HepG2 (cell line): Measurements from ENCODE around the gene TMEM158. TPM values are rescaled to one million over a fixed set of nuclear protein-coding genes. Genes with fewer than 3 reads are reported as not detected.

Experiments used
- ATAC-seq: fragments of 200-7000 bp; cut with Tn5 transposase; 3 replicates; pipeline ENCODE4 v1.9.1; 2020; ENCODE audit warnings: mild to moderate bottlenecking, moderate library complexity
- BruUV-seq: library from RNA; stranded (reverse); fragments of 400-500 nt; replicated peaks from 2 replicates; lab custom pipeline; 2021; lab: Mats Ljungman, UMichigan
- CTCF ChIA-PET: fragments of 300-600 bp; formaldehyde crosslinking; extraction: SDS; loops from one replicate; lab custom pipeline; 2021; ENCODE audit warnings: low total read pairs, inconsistent platforms, low intra/inter-chr PET ratio; lab: Yijun Ruan, JAX
- POLR2A ChIA-PET: fragments of 350-600 bp; sonication (Branson Sonifier 250); formaldehyde crosslinking; loops from one replicate; lab custom pipeline; 2020; ENCODE audit warnings: antibody characterized with exemption, inconsistent platforms; lab: Yijun Ruan, JAX
- DNase-seq: peaks from one replicate; pipeline ENCODE4 v3.0.0-alpha.2; 2015; ENCODE audit warnings: low spot score
- FAIRE-seq: peaks from 3 replicates; lab custom pipeline; 2011; peaks lifted over from hg19 to GRCh38; lab: Jason Lieb, UNC
- H2AFZ ChIP-seq: one replicate; pipeline ENCODE4 v1.6.1; 2011; ENCODE audit warnings: low read length, inconsistent platforms
- H3K27ac ChIP-seq: fragments of 300-600 bp; 3 replicates; pipeline ENCODE4 v1.8.0; 2011; ENCODE audit warnings: mixed run types, mild to moderate bottlenecking, mixed read lengths, low read length, inconsistent platforms; ENCODE audit not compliant: insufficient read depth; ENCODE audit errors: extremely low read length
- H3K27me3 ChIP-seq, 2 experiments: fragments of 200-600 bp in 1 of 2; 2 replicates in 1 of 2; 3 replicates in 1 of 2; pipeline versions ENCODE4 v1.6.0 to v1.8.0; 2011; ENCODE audit warnings: low read length in 2 of 2, mild to moderate bottlenecking in 2 of 2, moderate library complexity in 2 of 2, inconsistent platforms in 1 of 2; ENCODE audit not compliant: insufficient read depth in 2 of 2, control insufficient read depth in 1 of 2
- H3K36me3 ChIP-seq, 2 experiments: fragments of 200-600 bp in 1 of 2; replicated peaks in 1 of 2; 2 replicates in 1 of 2; 3 replicates in 1 of 2; pipeline versions ENCODE4 v1.5.1 to v1.8.0; 2011; ENCODE audit warnings: low read length in 2 of 2, inconsistent platforms in 1 of 2; ENCODE audit not compliant: insufficient read depth in 2 of 2, control insufficient read depth in 1 of 2
- H3K4me1 ChIP-seq: 2 replicates; pipeline ENCODE4 v1.5.1; 2012; ENCODE audit warnings: low read length, inconsistent platforms; ENCODE audit not compliant: insufficient read depth
- H3K4me2 ChIP-seq: 2 replicates; pipeline ENCODE4 v1.6.0; 2011; ENCODE audit warnings: low read depth, low read length, inconsistent platforms
- H3K4me3 ChIP-seq, 3 experiments: fragments of 200-600 bp in 1 of 3; sonication (generic), shearing (Covaris generic) in 1 of 3; replicated peaks in 1 of 3; 2 replicates each; pipeline ENCODE4 v1.5.1; 2011 to 2016; ENCODE audit warnings: low read length in 3 of 3, inconsistent platforms in 2 of 3, low read depth in 2 of 3, mild to moderate bottlenecking in 2 of 3, control low read depth in 1 of 3, mixed read lengths in 1 of 3; ENCODE audit not compliant: insufficient read depth in 1 of 3
- H3K79me2 ChIP-seq: one replicate; pipeline ENCODE4 v1.6.1; 2011; ENCODE audit warnings: low read length, inconsistent platforms; ENCODE audit not compliant: insufficient read depth
- H3K9ac ChIP-seq: 2 replicates; pipeline ENCODE4 v1.6.0; 2011; ENCODE audit warnings: mild to moderate bottlenecking, low read depth, low read length, inconsistent platforms; ENCODE audit not compliant: insufficient read depth
- H3K9me3 ChIP-seq: 2 replicates; pipeline ENCODE4 v1.5.1; 2012; ENCODE audit warnings: mild to moderate bottlenecking, low read length
- H4K20me1 ChIP-seq: 2 replicates; pipeline ENCODE4 v1.6.0; 2011; ENCODE audit warnings: inconsistent platforms, mild to moderate bottlenecking, low read length, moderate library complexity; ENCODE audit not compliant: insufficient read depth
- ATAD3A ChIP-seq: sonication (generic); formaldehyde crosslinking; IDR thresholded peaks from 2 replicates; pipeline ENCODE4 v1.4.0; 2020; ENCODE audit warnings: missing genetic modification reagents
- ATF5 ChIP-seq: sonication (generic); formaldehyde crosslinking; IDR thresholded peaks from 2 replicates; pipeline ENCODE4 v1.4.0; 2020; ENCODE audit warnings: mild to moderate bottlenecking, low read depth, missing genetic modification reagents
- BRCA1 ChIP-seq: sonication (generic); formaldehyde crosslinking; IDR thresholded peaks from 2 replicates; pipeline ENCODE4 v1.4.0; 2020; ENCODE audit warnings: missing genetic modification reagents
- KDM1A ChIP-seq: IDR thresholded peaks from 2 replicates; pipeline ENCODE4 v1.6.1; 2016; ENCODE audit warnings: missing compliant biosample characterization
- NFE2L1 ChIP-seq: sonication (generic); formaldehyde crosslinking; IDR thresholded peaks from 2 replicates; pipeline ENCODE4 v1.4.0; 2020; ENCODE audit warnings: missing genetic modification reagents, mild to moderate bottlenecking, borderline replicate concordance
- NPAS2 ChIP-seq: sonication (generic); formaldehyde crosslinking; IDR thresholded peaks from 2 replicates; pipeline ENCODE4 v1.8.0; 2022; ENCODE audit warnings: mild to moderate bottlenecking, missing genetic modification reagents, borderline replicate concordance
- TEAD3 ChIP-seq: optimal IDR thresholded peaks from 2 replicates; pipeline ENCODE3; 2016; ENCODE audit warnings: borderline replicate concordance
- ZFP36L1 ChIP-seq: sonication (generic); formaldehyde crosslinking; IDR thresholded peaks from 2 replicates; pipeline ENCODE4 v1.8.0; 2022; ENCODE audit warnings: mild to moderate bottlenecking, missing genetic modification reagents, moderate library complexity
- ZMAT3 ChIP-seq: sonication (generic); formaldehyde crosslinking; conservative IDR thresholded peaks from 2 replicates; pipeline ENCODE4 v1.7.0; 2021; ENCODE audit warnings: missing genetic modification reagents
- ZNF484 ChIP-seq: sonication (generic); formaldehyde crosslinking; IDR thresholded peaks from 2 replicates; pipeline ENCODE4 v1.5.1; 2020; ENCODE audit warnings: mild to moderate bottlenecking, low read depth, missing genetic modification reagents, borderline replicate concordance
- ZNF615 ChIP-seq: sonication (generic); formaldehyde crosslinking; IDR thresholded peaks from 2 replicates; pipeline ENCODE4 v1.5.0; 2020; ENCODE audit warnings: mild to moderate bottlenecking, missing genetic modification reagents, borderline replicate concordance
- ZNF740 ChIP-seq: sonication (generic); formaldehyde crosslinking; IDR thresholded peaks from 2 replicates; pipeline ENCODE4 v1.4.0; 2020; ENCODE audit warnings: missing genetic modification reagents
- WGBS: methylation state at CpG from one replicate; pipeline ENCODE4 v1.1.6; 2017; ENCODE audit warnings: low lambda C conversion rate; 5-methylcytosine and 5-hydroxymethylcytosine counted together
- in situ Hi-C: cut with HindIII; loops from 2 replicates; pipeline ENCODE4 v1.10.0; 2017; ENCODE audit warnings: low pct_unique_long_range_greater_than_20kb; ENCODE audit not compliant: extremely low pct_ligation_motif_present
- intact Hi-C: fragments of 100-400 bp; cut with micrococcal nuclease; formaldehyde crosslinking; loops from one replicate; pipeline ENCODE4 v1.10.0; 2022; ENCODE audit not compliant: unreplicated experiment
- polyA plus RNA-seq, 8 experiments: library from polyadenylated mRNA; depleted of rRNA in 3 of 8; stranded (reverse) in 7 of 8; unstranded in 1 of 8; fragments of >200 nt; fragmentation: Illumina TruSeq in 4 of 8; extraction: Trizol in 4 of 8; gene quantifications; 2 replicates each; pipeline versions ENCODE4 v1.2.1 to v1.2.3, GENCODE V29; 2011 to 2016; ENCODE audit warnings: low read depth in 4 of 8, missing spikeins in 1 of 8, mixed read lengths in 1 of 8; ENCODE audit not compliant: insufficient read depth in 1 of 8
- total RNA-seq, 5 experiments: library from RNA; depleted of rRNA; stranded (reverse); fragments of >200 nt; fragmentation: Illumina TruSeq; extraction: Trizol; gene quantifications; 2 replicates each; pipeline ENCODE4 v1.2.3, GENCODE V29; 2016; ENCODE audit warnings: low read depth in 1 of 5
- TF ChIP-seq, protein P1 (sequence below): sonication (generic); formaldehyde crosslinking; IDR thresholded peaks from 2 replicates; pipeline ENCODE4 v1.4.0; 2020; ENCODE audit warnings: missing genetic modification reagents

The TMEM158 gene
- total and polyA plus RNA-seq, 2 of the 13 experiments (the other 11 are each of a cell fraction or from before 2014, with no cell fraction given): 0.13 TPM; not detected in 1

GRCh38 chr3:45207446-45207845 lies 18.6 kb downstream of the TMEM158 start:
- H4K20me1 ChIP-seq: no peaks in the 10 kb centered on the region
- CTCF ChIA-PET: interaction anchor here (1.7 kb wide), 1 partner anchor 167 kb away, joined by 4 read pairs; no protein-coding TSS in a partner anchor

More at GRCh38 chr3:45207446-45207845, 18.6 kb downstream of the TMEM158 start:
- ATAC-seq (no peak), DNase-seq (no peak), FAIRE-seq (no peak)
- no peaks in the 10 kb centered on the region for H3K27me3 ChIP-seq
- H3K36me3 ChIP-seq: no peaks in the 10 kb centered on the region
- TF ChIP-seq TEAD3 (CRISPR knock-in tag) (no peak), ZFP36L1 (CRISPR knock-in tag) (no peak), ZNF740 (CRISPR knock-in tag) (no peak), ZMAT3 (no peak), NPAS2 (no peak), BRCA1 (no peak), KDM1A (CRISPR knock-in tag) (no peak), ATF5 (CRISPR knock-in tag) (no peak), ZNF615 (CRISPR knock-in tag) (no peak), ZNF484 (no peak), ATAD3A (no peak), NFE2L1 (CRISPR knock-in tag) (no peak)
- TF ChIP-seq, protein P1, sequence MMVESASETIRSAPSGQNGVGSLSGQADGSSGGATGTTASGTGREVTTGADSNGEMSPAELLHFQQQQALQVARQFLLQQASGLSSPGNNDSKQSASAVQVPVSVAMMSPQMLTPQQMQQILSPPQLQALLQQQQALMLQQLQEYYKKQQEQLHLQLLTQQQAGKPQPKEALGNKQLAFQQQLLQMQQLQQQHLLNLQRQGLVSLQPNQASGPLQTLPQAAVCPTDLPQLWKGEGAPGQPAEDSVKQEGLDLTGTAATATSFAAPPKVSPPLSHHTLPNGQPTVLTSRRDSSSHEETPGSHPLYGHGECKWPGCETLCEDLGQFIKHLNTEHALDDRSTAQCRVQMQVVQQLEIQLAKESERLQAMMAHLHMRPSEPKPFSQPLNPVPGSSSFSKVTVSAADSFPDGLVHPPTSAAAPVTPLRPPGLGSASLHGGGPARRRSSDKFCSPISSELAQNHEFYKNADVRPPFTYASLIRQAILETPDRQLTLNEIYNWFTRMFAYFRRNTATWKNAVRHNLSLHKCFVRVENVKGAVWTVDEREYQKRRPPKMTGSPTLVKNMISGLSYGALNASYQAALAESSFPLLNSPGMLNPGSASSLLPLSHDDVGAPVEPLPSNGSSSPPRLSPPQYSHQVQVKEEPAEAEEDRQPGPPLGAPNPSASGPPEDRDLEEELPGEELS: no peak
- no peaks in the 10 kb centered on the region for H3K9me3 ChIP-seq
- H3K4me2 ChIP-seq: no peak overlapping the region
- H3K79me2 ChIP-seq: no peaks in the 10 kb centered on the region
- in situ Hi-C loops: no loop called here
- H2AFZ ChIP-seq: no peak overlapping the region
- H3K4me3 ChIP-seq: no peak overlapping the region
- BruUV-seq: no TSS peak
- POLR2A ChIA-PET: no interaction called here
- intact Hi-C loops: no loop called here
- H3K4me1 ChIP-seq: no peaks in the 10 kb centered on the region
- no peak overlapping the region for H3K9ac ChIP-seq
- WGBS: 34% methylated on average over 4 of the region's 4 CpGs
- no peak overlapping the region for H3K27ac ChIP-seq
